ENCODE results near the gene ESYT3.

DNA sequence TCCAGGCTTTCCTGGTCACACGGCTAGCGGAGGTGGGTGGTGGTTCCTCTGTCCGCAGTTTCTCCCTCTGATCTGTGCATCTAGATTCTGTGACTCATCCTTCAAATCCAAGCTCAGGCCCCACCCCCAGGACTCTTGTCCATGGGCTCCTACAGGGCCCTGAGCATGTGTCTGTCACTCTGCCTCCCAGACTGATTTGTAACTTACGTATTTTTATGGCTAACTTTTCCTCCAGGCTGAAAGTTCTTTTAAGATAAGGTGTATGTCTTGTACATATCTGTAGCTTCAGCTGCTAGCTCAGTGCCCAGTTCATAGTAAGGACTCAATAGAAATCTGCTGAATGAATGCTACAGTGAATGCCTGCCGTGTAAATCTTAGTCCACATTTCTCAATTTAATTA, 8.0 kb downstream of the ESYT3 start:
- TF ChIP-seq, protein P1, sequence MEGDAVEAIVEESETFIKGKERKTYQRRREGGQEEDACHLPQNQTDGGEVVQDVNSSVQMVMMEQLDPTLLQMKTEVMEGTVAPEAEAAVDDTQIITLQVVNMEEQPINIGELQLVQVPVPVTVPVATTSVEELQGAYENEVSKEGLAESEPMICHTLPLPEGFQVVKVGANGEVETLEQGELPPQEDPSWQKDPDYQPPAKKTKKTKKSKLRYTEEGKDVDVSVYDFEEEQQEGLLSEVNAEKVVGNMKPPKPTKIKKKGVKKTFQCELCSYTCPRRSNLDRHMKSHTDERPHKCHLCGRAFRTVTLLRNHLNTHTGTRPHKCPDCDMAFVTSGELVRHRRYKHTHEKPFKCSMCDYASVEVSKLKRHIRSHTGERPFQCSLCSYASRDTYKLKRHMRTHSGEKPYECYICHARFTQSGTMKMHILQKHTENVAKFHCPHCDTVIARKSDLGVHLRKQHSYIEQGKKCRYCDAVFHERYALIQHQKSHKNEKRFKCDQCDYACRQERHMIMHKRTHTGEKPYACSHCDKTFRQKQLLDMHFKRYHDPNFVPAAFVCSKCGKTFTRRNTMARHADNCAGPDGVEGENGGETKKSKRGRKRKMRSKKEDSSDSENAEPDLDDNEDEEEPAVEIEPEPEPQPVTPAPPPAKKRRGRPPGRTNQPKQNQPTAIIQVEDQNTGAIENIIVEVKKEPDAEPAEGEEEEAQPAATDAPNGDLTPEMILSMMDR (IDR thresholded peaks at IDR 0.05; ENCODE audit: low read depth, low read length), result no peak
- no peak for TF ChIP-seq POLR2A (IDR thresholded peaks at IDR 0.05; ENCODE audit: extremely low read depth, insufficient read length)
